Mesodermal cell (in vitro differentiated cells): Measurements from ENCODE around the gene KCNT1.

Source experiments
- H3K27ac ChIP-seq: 2 replicates; pipeline ENCODE4 v1.7.0; 2013; ENCODE audit warnings: mild to moderate bottlenecking, low read depth, low read length, moderate library complexity; ENCODE audit not compliant: severe bottlenecking
- H3K36me3 ChIP-seq: 2 replicates; pipeline ENCODE4 v1.7.1; 2013; ENCODE audit warnings: mild to moderate bottlenecking, low read length, moderate library complexity; ENCODE audit not compliant: control insufficient read depth, insufficient read depth
- H3K4me1 ChIP-seq: one replicate; pipeline ENCODE4 v1.7.1; 2013; ENCODE audit warnings: mild to moderate bottlenecking, low read length; ENCODE audit not compliant: insufficient read depth, control insufficient read depth, poor library complexity, severe bottlenecking
- H3K4me3 ChIP-seq: 2 replicates; pipeline ENCODE4 v1.7.0; 2013; ENCODE audit warnings: low read length, control low read depth, mild to moderate bottlenecking; ENCODE audit not compliant: insufficient read depth, poor library complexity, severe bottlenecking; ENCODE audit errors: extremely low read depth
- H3K9me3 ChIP-seq: 2 replicates; pipeline ENCODE4 v1.7.1; 2013; ENCODE audit warnings: mild to moderate bottlenecking, low read length, moderate library complexity; ENCODE audit not compliant: control insufficient read depth
- WGBS, 2 experiments: methylation state at CpG; one replicate each; pipeline ENCODE4 v1.1.5; 2013; ENCODE audit warnings: missing lambda C conversion rate in 2 of 2; ENCODE audit not compliant: insufficient coverage in 2 of 2; 5-methylcytosine and 5-hydroxymethylcytosine counted together

Gene KCNT1

DNA sequence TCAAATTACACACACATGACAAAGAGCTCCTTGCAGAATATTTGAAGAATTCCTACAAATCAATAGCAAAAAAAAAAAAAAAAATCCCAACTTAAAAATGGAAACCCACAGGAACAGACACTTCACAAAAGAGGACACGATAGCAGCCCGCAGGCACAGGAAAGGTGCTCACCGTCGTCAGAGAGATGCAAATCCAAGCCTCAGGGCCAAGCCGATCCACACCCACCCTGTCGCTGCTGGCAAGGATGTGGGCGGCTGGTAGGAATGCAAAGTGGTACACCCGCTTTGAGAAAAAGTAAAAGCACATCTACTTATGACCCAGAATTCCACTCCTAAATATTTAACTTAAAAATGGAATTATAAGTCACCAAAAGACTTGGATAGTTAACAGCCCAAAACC is 28.0 kb upstream of the KCNT1 start:
- H3K4me3 ChIP-seq, result no peak overlapping the region
- peaks cover 3% of the 10 kb centered on the region for H3K9me3 ChIP-seq
- no peak overlapping the region for H3K27ac ChIP-seq
- H3K4me1 ChIP-seq, result no peaks in the 10 kb centered on the region
- no peaks in the 10 kb centered on the region for H3K36me3 ChIP-seq
- WGBS, 2 experiments, result 82 to 87% methylated on average over 5 to 8 of the region's 8 CpGs

DNA sequence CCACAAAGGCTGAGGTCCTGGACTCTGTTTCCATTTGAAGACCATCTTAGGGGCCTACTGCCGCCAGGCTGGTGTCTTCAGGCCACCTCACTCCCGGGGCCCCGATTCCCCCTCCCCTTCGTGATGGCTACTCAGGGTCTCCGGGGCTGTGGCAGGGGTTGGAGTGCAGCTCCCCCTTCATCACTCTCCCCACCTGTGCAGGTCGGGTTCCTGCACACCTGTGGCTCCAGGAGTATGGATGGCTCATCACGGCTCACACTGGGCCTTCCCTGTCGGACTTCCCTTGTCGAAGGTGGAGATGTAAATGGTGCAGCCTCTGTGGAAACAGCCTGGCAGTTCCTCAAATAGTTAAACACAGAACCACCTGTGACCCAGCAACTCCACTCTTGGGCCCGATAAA is 27.0 kb upstream of the KCNT1 start:
- H3K9me3 ChIP-seq, result no peaks in the 10 kb centered on the region
- 84 to 92% methylated on average over 8 to 10 of the region's 10 CpGs for WGBS, 2 experiments
- no peaks in the 10 kb centered on the region for H3K36me3 ChIP-seq
- no peak overlapping the region for H3K4me3 ChIP-seq
- H3K27ac ChIP-seq, result no peak overlapping the region
- H3K4me1 ChIP-seq, result no peaks in the 10 kb centered on the region

DNA sequence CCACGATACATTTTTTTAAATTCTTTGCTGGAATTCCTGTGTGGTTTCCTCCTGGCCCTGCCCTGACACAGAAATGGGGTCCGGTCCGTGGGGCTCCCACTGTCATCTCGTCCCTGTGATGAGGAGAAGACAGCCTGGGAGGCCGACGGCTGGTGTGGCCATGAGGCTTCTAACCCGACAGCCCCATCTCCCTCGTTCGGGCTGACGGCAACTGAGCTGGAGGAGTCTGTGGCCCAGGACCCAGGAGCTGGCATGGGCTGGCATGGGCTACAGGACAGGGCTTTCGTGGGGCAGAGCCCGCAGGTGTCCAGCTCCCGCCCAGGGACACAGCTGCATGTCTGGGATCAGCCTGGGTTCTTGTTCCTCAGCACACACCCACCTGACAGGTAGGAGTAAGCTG is 25.1 kb upstream of the KCNT1 start:
- H3K4me1 ChIP-seq, result no peaks in the 10 kb centered on the region
- WGBS, 2 experiments, result 90 to 91% methylated on average over 10 to 11 of the region's 13 CpGs
- H3K9me3 ChIP-seq, result no peaks in the 10 kb centered on the region
- H3K27ac ChIP-seq, result no peak overlapping the region
- no peak overlapping the region for H3K4me3 ChIP-seq
- no peaks in the 10 kb centered on the region for H3K36me3 ChIP-seq

DNA sequence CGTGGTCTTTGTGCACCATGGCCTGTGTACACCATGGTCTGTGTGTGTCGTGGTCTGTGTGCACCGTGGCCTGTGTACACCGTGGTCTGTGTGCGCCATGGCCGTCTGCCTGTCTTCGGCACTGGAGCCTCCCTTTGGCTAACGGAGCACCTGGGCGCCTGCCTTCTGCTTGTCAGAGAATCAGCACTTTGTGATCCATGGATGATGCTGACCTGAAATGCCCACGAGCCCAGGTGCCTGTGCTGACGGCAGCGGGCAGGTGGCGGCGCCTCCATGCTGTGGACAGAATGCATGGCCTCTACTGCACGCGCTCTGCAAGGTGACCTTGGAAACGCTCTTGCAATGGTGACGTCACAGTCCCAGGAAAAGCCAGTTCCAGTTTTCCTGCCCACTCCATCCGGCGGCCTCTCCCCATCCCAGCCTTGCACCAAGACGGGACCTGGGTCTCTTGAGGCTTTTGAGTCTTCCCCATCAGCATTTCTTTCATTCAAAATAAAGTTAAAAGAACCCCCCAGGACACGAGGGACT is 24.3 kb upstream of the KCNT1 start:
- Histone ChIP-seq H3K9me3 (no peaks in the 10 kb centered on the region), H3K4me1 (no peaks in the 10 kb centered on the region), H3K4me3 (no peak overlapping the region), H3K36me3 (no peaks in the 10 kb centered on the region), H3K27ac (no peak overlapping the region)
- WGBS, 2 experiments, result 87 to 91% methylated on average over 22 of the region's 22 CpGs

DNA sequence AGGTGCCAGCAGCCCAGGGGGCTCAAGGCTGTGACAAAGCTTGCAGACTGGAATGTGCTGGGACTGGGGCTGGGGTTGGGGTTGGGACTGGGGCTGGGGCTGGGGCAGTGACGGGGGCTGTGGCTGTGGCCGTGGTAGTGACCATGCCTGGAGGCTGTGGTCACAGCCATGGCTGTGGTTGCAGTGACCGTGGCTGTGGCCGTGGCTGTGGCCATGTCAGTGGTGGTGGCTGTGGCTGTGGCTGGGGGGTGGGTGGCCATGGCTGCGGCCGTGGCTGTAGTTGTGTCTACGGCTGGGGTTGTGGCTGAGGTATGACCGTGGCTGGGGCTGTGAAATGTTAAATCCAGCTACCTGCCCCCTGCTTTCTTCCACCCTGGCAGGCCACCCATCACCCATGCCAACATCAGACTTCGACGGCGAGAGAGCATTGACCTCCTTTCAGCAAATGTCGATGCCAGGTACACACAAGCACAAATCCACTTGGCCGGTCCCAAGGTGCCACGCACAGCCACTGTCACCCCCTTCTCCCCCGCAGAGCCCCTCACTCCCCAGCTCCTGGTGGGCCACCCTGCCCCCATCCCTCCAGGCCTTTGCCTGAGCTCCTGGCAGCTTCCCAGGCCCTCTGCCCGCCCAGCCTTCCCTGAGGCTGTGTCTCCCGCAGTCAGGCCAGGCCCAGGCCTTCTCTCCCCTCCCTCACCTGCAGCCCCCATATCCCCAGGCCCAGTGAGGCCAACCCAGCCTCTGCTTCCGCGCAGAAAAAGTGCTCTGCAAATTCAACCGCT is 23.6 kb upstream of the KCNT1 start:
- 90 to 94% methylated on average over 12 to 15 of the region's 20 CpGs for WGBS, 2 experiments

DNA sequence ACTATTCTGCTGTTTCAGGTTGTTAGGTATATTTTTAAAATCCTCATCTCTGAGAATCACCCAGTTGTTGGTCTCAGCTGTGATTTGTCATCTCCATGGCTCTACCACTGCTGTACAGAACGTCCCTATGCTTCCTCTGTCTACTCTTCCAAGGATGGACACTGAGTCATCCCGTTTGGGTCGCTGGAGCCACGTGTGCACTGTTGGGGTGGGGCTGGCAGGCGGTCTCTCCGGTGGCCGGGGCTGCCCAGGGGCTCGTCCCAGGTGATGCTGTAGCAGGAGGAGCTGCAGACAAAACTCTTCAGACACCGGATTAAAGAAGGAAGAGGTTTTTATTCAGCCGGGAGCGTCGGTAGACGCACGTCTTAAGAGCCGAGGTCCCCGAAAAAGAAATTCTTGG is 21.9 kb upstream of the KCNT1 start:
- no peak overlapping the region for H3K27ac ChIP-seq
- no peaks in the 10 kb centered on the region for H3K36me3 ChIP-seq
- WGBS, 2 experiments, result 78 to 83% methylated on average over 10 to 16 of the region's 16 CpGs
- no peaks in the 10 kb centered on the region for H3K9me3 ChIP-seq
- no peak overlapping the region for H3K4me3 ChIP-seq
- H3K4me1 ChIP-seq, result no peaks in the 10 kb centered on the region

More for the DNA sequence above, 23.6 kb upstream of the KCNT1 start:
- H3K4me1 ChIP-seq, result no peaks in the 10 kb centered on the region
- H3K9me3 ChIP-seq, result no peaks in the 10 kb centered on the region
- no peaks in the 10 kb centered on the region for H3K36me3 ChIP-seq
- no peak overlapping the region for H3K4me3 ChIP-seq
- no peak overlapping the region for H3K27ac ChIP-seq

DNA sequence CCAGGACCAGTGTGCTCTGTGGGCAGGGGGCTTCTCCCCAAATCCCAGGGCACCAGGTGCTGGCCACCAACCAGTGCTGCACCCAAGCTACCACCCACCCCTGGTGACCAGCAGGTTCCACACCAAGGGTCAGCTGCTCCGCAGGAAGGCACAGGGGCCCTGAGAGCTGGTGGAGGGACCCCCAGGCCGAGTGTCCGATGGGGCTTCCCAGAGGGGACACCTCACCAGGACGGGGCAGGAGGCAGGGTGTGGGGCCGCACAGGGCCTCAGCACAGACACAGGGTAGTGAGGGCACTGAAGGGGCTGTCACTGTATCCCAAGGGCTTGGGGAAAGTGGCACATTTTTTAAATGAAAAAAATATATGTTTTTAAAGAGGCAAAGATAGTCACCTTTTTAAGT is 20.8 kb upstream of the KCNT1 start:
- H3K4me3 ChIP-seq, result no peak overlapping the region
- H3K36me3 ChIP-seq, result no peaks in the 10 kb centered on the region
- no peaks in the 10 kb centered on the region for H3K9me3 ChIP-seq
- 84 to 89% methylated on average over 5 of the region's 5 CpGs for WGBS, 2 experiments
- no peaks in the 10 kb centered on the region for H3K4me1 ChIP-seq
- no peak overlapping the region for H3K27ac ChIP-seq

DNA sequence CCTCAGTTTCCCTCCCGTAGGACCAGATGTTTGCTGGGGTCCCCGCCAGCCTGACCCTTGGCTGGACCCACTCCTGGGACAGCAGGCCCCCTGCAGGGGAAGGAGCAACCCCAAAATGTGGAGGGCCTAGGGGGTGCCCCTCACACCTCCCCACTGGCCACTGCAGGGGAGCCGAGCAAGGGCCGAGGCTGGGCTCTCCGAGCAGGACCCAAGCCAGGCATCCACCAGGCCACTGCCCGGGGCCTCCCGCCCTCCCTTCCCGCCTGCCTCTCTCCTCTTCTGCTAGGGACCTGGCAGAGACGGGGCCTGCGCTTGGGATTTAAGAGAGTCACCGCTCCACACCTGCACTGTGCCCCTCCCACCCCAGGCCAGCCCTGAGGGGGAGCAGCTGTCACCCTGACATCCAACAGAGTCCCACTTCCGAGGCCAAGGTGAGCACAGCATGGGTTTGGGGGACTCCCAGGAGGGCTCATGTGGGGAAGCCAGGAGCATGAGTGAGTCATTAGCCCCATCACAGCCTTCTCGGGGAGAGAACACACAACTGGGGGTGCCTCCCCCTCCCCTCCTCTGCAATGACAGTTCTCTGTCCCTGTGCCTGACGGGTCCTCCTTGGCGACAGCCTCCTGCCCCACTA is 18.5 kb upstream of the KCNT1 start:
- H3K27ac ChIP-seq, result no peak overlapping the region
- no peaks in the 10 kb centered on the region for H3K9me3 ChIP-seq
- H3K4me3 ChIP-seq, result no peak overlapping the region
- H3K4me1 ChIP-seq, result no peaks in the 10 kb centered on the region
- WGBS, 2 experiments, result 89 to 93% methylated on average over 9 to 14 of the region's 15 CpGs
- no peaks in the 10 kb centered on the region for H3K36me3 ChIP-seq

DNA sequence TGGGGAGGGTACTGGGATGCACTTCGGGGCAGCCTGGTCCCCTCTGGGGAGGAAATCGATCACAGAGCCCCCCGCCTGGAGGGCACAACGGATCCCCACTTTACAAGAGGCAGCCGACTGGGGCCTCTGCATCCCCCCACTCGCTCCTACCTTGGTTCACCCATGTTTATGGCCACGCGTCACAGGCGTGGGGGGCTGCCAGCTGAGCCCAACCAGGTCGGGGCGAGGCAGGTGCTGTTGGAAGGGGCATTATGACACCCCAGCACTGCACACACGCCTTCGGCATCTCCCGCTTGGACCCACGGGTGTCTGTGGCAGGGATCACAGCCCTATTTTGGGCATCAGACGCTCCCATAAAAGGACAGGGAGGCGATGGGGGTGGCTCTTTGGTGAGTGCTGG is 17.3 kb upstream of the KCNT1 start:
- Histone ChIP-seq H3K36me3 (no peaks in the 10 kb centered on the region), H3K27ac (no peak overlapping the region), H3K9me3 (no peaks in the 10 kb centered on the region), H3K4me1 (no peaks in the 10 kb centered on the region), H3K4me3 (no peak overlapping the region)
- 77 to 86% methylated on average over 14 to 17 of the region's 17 CpGs for whole genome bisulfite sequencing, 2 experiments

DNA sequence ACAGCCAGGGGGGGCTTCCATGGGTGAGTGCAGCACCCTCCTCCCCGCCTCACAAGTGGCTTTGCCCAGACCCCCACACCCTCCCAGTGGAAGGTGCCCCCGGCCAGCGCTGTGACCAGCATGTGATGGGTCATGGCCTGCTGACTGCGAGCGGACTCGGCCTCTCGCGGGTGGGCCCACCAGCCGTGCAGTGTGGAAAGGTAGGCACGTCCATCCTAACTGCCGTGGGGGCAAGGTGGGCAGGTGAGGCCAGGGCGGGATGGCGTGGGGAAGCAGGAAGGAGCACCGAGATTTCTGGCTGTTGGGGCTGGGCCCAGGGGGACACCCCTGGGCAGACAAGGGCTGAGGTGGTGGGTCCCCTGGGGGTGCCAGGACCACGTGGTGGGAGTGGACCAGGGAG is 14.8 kb upstream of the KCNT1 start:
- no peaks in the 10 kb centered on the region for H3K9me3 ChIP-seq
- H3K27ac ChIP-seq, result no peak overlapping the region
- H3K4me3 ChIP-seq, result no peak overlapping the region
- no peaks in the 10 kb centered on the region for H3K4me1 ChIP-seq
- WGBS, 2 experiments, result 92 to 97% methylated on average over 11 to 15 of the region's 15 CpGs
- no peaks in the 10 kb centered on the region for H3K36me3 ChIP-seq

DNA sequence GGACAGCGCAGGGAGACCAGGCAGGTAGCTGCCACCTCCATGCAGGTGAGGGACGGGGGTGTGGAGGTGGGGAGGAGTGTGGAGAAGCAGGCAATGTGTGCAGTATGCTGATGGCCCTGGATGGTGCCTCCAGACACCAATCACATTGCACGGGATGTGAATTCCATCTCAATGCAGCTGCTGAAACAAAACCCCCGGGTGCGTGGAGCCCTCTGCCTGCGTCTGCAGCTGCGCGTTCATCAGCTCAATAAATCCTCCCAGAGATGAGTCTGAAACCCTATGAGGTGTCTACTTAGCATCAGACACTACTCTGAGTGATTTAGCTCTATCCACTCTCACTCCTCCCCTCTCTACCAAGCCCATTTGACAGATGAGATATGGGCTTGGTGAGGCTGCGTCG is 13.0 kb upstream of the KCNT1 start:
- WGBS, 2 experiments, result 90 to 93% methylated on average over 9 of the region's 10 CpGs
- no peak overlapping the region for H3K4me3 ChIP-seq

More for the DNA sequence above, 13.0 kb upstream of the KCNT1 start:
- Histone ChIP-seq H3K9me3 (no peaks in the 10 kb centered on the region), H3K27ac (no peak overlapping the region), H3K4me1 (peaks cover 6% of the 10 kb centered on the region), H3K36me3 (no peaks in the 10 kb centered on the region)
